ENCODE measurements around the gene KATNBL1.
"Not testable (repeated sequence)": the region's sequence is repeated elsewhere in the genome, so short reads cannot be mapped to it uniquely, and the experiment has no call there.

KATNBL1 gene

DNA sequence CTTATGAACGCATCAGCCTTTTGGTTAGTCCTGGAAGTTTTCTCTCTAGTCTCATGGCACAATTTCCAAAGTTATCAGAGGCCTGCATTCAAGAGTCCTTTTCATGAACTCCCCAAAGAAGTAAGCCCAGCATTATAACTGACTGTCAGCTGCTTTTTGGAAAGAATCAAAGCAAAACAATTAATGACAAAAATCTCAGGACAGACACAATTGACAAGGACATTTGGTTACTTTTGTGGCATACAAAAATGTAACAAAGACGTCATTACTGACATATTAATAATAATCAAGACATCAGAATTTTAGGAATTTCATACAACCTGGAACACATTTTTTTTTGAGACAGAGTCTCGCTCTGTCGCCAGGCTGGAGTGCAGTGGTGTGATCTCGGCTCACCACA, 21.2 kb downstream of the KATNBL1 start:
- DNase-seq, result no peak

DNA sequence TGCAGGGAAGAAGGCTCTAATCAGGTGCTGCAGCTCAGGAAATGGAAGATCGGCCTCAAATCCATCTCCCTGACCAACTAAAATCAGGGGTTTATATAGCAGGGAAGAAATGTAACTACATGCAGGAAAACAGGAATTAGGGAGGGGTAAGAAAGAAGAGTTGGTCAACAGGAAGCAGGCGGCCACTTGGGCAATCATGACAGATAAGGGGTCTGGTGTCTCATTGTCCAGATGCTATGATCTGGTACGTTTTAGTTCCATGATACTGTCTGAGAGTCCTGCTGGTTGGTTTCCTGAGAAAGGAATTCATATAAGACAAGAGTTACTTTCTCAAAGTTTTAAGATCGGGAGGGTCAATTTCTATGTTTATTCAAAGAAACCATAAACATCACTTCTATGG, 24.2 kb downstream of the KATNBL1 start:
- no peak for DNase-seq

GRCh38 chr15:34182942-34183341, 27.0 kb downstream of the KATNBL1 start:
- DNase-seq, result no peak

DNA sequence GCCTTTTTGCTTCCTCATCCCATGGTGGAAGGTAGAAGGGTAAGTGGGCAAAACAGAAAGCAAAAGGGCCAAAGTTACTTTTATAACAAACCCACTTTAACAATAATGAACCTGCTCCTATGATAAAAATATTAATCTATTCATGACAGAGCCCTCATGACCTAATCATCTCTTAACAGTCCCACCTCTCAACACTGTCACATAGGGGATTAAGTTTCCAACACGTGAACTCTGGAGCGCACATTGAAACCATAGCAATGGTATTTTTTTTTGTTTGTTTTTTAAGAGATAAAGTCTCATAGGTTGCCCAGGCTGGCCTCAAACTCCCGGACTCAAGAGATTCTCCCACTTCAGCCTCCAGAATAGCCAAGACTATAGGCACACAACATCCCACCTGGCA, 30.7 kb downstream of the KATNBL1 start:
- no peak for DNase-seq

GRCh38 chr15:34165987-34166573, 43.8 kb downstream of the KATNBL1 start:
- DNase-seq, result not testable (repeated sequence)

GRCh38 chr15:34161329-34161963, 48.5 kb downstream of the KATNBL1 start:
- no peak for DNase-seq

DNA sequence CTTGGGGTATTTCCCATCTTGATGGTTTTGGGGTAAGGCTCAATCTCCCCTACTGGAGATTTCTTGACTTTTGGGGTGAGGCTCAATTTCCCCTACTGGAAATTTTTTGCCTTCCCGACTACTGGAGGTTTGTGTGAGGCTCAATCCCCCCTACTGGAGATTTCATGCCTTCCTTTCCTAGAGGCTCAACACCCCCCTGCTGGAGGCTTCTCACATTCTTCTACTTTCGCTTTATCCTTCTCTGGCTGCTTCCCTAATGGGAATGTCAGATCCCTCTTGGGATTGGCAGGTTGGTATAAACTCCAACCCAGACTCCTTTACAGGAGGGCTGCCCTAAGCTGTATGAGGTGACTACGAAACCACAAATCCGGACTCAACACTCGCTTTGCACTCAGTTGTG, 49.2 kb downstream of the KATNBL1 start:
- no peak for DNase-seq

DNA sequence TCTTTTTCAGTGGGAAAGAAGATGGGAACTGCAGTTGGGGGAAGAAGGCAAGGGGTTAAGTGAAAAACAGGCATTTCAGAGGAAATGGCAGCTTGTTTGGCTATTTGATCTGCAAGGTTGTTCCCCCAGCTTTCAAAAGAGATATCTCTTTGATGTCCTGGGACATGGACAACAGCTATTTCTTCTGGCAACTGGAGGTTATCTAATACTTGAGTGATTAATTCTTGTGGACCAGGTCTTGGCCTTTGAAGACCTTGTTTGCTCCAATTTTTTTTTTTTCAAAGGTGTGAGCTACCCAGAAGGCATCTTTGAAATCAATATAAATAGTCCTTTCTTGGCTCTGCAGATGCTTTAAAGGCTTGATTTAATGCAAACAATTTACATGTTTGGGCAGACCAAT, 51.5 kb downstream of the KATNBL1 start:
- no peak for DNase-seq

- DNase-seq, result no peak
Observed at GRCh38 chr15:34155859-34156258, 54.0 kb downstream of the KATNBL1 start.

- DNase-seq, result no peak
Observed at GRCh38 chr15:34154725-34155204, 55.1 kb downstream of the KATNBL1 start.

- no peak for DNase-seq
Observed at GRCh38 chr15:34147371-34148140, 62.3 kb downstream of the KATNBL1 start.

- no peak for DNase-seq
Observed at GRCh38 chr15:34133511-34133910, 76.4 kb downstream of the KATNBL1 start.

GRCh38 chr15:34132881-34133280, 77.0 kb downstream of the KATNBL1 start:
- DNase-seq, result no peak

GRCh38 chr15:34128898-34129297, 81.0 kb downstream of the KATNBL1 start:
- DNase-seq, result no peak

GRCh38 chr15:34126522-34126921, 83.4 kb downstream of the KATNBL1 start:
- DNase-seq, result no peak

DNA sequence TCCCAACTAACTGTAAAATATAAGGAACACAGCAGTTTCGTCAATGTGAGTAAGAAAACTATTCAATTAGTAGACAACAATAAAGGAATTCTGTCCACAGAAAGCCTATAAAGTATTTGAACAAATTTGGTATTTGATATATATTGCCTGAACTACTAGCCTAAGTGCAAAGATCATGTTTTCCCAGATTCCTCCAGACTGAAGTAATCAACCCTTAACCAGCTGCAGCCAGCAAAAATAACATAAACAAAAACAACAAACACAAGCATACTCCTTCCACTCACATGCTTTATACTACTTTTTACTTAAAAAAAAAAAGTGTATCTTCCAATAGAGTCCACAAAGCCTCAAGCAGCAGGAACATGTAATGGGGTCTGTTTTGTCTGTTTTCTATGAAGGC, 84.0 kb downstream of the KATNBL1 start:
- no peak for DNase-seq

- no peak for DNase-seq
Observed at GRCh38 chr15:34124651-34125050, 85.2 kb downstream of the KATNBL1 start.

DNA sequence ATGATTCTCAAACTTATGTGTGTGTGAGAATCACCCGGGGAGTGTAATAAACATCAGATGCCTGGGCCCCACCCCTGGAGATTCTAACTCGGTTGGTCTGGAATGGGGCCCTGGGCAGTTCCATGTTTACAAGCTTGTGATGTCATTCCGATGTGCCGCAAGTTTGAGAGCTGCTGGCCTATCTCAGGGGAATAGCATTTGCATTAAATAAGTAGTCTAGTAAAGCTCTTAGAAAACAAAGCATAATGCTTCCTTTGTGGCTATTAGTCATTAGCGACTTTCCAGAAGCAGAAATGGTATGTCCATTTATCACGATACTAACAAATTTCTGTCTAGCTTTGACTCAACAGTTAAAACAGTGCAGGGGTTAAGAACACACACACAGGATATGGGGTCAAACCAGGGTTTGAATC, 87.1 kb downstream of the KATNBL1 start:
- no peak for DNase-seq

GRCh38 chr15:34121786-34122185, 88.1 kb downstream of the KATNBL1 start:
- DNase-seq, result not testable (repeated sequence)

DNA sequence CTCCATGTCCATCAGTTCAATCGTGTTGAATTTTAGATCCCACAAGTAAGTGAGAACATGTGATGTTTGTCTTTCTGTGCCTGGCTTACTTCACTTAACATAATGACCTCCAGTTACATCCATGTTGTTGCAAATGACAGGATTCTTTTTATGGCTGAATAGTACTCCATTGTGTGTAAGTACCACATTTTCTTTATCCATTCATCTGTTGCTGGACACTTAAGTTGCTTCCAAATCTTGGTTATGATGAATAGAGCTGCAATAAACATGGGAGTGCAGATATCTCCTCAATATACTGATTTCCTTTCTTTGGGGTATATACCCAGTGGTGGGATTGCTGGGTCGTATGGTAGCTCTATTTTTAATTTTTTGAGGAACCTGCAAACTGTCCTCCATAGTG, 89.5 kb downstream of the KATNBL1 start:
- not testable (repeated sequence) for DNase-seq

GRCh38 chr15:34119291-34119690, 90.6 kb downstream of the KATNBL1 start:
- DNase-seq, result no peak

GRCh38 chr15:34116620-34117019, 93.3 kb downstream of the KATNBL1 start:
- DNase-seq, result no peak

GRCh38 chr15:34114739-34115138, 95.2 kb downstream of the KATNBL1 start:
- no peak for DNase-seq

DNA sequence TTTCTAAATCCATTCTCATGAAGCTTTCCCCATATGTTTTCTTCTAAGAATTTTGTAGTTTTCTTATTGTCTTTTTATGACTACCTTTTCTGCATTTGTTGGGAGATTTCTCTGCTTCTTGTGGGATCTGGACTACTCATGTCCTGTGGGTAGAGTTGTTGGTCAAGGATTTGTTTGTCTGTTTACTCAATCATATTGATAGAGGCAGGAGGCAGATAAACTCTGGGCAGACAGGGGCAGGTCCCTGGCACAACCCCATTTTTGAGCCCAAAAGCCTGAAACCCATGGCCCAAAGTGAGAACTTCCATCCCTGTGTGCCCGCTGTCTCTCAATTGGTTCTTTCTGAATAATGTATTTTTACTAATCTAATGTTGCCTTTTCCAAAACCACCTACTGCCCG, 95.7 kb downstream of the KATNBL1 start:
- no peak for DNase-seq

All from stimulated activated naive CD4-positive, alpha-beta T cell treated with Interleukin-2 at 50 U/mL for 16 hours (primary cell).